Gastrocnemius medialis (tissue), 4 donors: ENCODE measurements around the gene CCDC201.

ENCODE experiments used
- CTCF ChIP-seq, 5 experiments: fragments of 450-650 bp in 3 of 5; fragments of 200-600 bp in 2 of 5; sonication (generic) in 2 of 5; IDR thresholded peaks in 4 of 5; conservative IDR thresholded peaks in 1 of 5; 1 replicate in 4 of 5; 2 replicates in 1 of 5; pipeline ENCODE4 v1.5.1; 2016 to 2019; ENCODE audit warnings: antibody characterized with exemption in 5 of 5, mild to moderate bottlenecking in 3 of 5, moderate library complexity in 3 of 5
- POLR2A ChIP-seq, 2 donors: fragments of 450-650 bp; IDR thresholded peaks; one replicate each; pipeline ENCODE4 v1.6.1; 2017; ENCODE audit warnings: antibody characterized with exemption in 2 of 2, mild to moderate bottlenecking in 2 of 2, moderate library complexity in 2 of 2

GRCh38 chr7:45897042-45897690 lies 24.3 kb upstream of the CCDC201 start:
- no peak for TF ChIP-seq CTCF (IDR thresholded peaks at IDR 0.05 in 4 of 5, conservative IDR thresholded peaks at IDR 0.05 in 1 of 5)
- no peak for TF ChIP-seq POLR2A (IDR thresholded peaks at IDR 0.05)
